SK-N-SH (cell line): ENCODE measurements around the gene CERS6.

Source experiments
- CHD2 ChIP-seq: fragments of 150-350 bp; IDR thresholded peaks from 2 replicates; pipeline ENCODE4 v1.6.1; 2018; ENCODE audit warnings: low read length; ENCODE audit not compliant: partially characterized antibody
- EP300 ChIP-seq, 2 experiments: IDR thresholded peaks; 2 replicates each; pipeline versions ENCODE4 v1.4.0 to v1.6.1; 2012; ENCODE audit warnings: borderline replicate concordance in 1 of 2, low read depth in 1 of 2, low read length in 1 of 2
- GABPA ChIP-seq: IDR thresholded peaks from 2 replicates; pipeline ENCODE4 v1.4.0; 2012; ENCODE audit warnings: low read depth, mild to moderate bottlenecking
- GATA2 ChIP-seq: sonication (generic); formaldehyde crosslinking; IDR thresholded peaks from 2 replicates; pipeline ENCODE4 v1.5.0; 2020; ENCODE audit warnings: mild to moderate bottlenecking, missing genetic modification reagents
- JUND ChIP-seq: IDR thresholded peaks from 2 replicates; pipeline ENCODE4 v1.4.0; 2012
- MXI1 ChIP-seq: IDR thresholded peaks from 2 replicates; pipeline ENCODE4 v1.6.1; 2012; ENCODE audit warnings: mild to moderate bottlenecking, low read depth, low read length, improper control_type of control experiment
- NFIC ChIP-seq: IDR thresholded peaks from 2 replicates; pipeline ENCODE4 v1.4.0; 2012; ENCODE audit warnings: borderline replicate concordance
- POLR2AphosphoS5 ChIP-seq: IDR thresholded peaks from 2 replicates; pipeline ENCODE4 v1.6.1; 2012; ENCODE audit warnings: low read depth, low read length
- SIN3A ChIP-seq: IDR thresholded peaks from 2 replicates; pipeline ENCODE4 v1.6.1; 2012; ENCODE audit warnings: low read depth, mild to moderate bottlenecking, low read length, moderate library complexity, borderline replicate concordance
- SMC3 ChIP-seq: IDR thresholded peaks from 2 replicates; pipeline ENCODE4 v1.6.1; 2012; ENCODE audit warnings: low read depth, low read length, improper control_type of control experiment
- TF ChIP-seq, protein P1 (sequence below): fragments of 200-600 bp; sonication (generic); IDR thresholded peaks from 2 replicates; pipeline ENCODE4 v1.6.1; 2017; ENCODE audit warnings: antibody characterized with exemption, mild to moderate bottlenecking, moderate library complexity
- TF ChIP-seq, protein P2 (sequence below): IDR thresholded peaks from 2 replicates; pipeline ENCODE4 v1.4.0; 2012; ENCODE audit warnings: low read depth

DNA sequence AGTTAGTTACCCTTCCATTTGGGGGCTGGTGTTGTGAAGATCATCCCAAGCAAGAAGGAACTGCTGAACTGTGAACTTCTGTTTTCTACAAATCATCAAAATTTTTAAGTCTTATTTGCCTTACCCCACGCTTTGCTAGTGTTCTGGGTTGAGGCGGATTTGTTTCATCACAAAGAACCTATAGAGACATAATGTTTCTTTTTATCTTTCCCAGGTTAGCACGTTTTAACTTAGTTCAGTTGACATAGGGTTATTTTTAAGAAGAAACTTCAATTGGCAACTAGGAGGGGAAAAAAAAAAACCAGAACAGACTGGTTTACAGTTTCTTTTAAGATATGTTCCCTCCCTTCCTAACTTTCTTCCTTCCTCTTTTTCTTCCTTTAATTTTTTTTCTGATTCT is 31.1 kb upstream of the CERS6 start:
- TF ChIP-seq SMC3 (no peak), EP300 (IDR thresholded peaks at IDR 0.05; ENCODE audit: borderline replicate concordance in 1 of 2, low read depth in 1 of 2, low read length in 1 of 2) (no peak), POLR2AphosphoS5 (no peak), GABPA (no peak), MXI1 (no peak), NFIC (no peak), CHD2 (no peak), JUND (no peak), GATA2 (CRISPR knock-in tag) (no peak), SIN3A (no peak)
- TF ChIP-seq, protein P1, sequence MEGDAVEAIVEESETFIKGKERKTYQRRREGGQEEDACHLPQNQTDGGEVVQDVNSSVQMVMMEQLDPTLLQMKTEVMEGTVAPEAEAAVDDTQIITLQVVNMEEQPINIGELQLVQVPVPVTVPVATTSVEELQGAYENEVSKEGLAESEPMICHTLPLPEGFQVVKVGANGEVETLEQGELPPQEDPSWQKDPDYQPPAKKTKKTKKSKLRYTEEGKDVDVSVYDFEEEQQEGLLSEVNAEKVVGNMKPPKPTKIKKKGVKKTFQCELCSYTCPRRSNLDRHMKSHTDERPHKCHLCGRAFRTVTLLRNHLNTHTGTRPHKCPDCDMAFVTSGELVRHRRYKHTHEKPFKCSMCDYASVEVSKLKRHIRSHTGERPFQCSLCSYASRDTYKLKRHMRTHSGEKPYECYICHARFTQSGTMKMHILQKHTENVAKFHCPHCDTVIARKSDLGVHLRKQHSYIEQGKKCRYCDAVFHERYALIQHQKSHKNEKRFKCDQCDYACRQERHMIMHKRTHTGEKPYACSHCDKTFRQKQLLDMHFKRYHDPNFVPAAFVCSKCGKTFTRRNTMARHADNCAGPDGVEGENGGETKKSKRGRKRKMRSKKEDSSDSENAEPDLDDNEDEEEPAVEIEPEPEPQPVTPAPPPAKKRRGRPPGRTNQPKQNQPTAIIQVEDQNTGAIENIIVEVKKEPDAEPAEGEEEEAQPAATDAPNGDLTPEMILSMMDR: no peak
- TF ChIP-seq, protein P2, sequence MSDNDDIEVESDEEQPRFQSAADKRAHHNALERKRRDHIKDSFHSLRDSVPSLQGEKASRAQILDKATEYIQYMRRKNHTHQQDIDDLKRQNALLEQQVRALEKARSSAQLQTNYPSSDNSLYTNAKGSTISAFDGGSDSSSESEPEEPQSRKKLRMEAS: no peak
